SK-N-SH treated with all-trans-retinoic acid at 6 μM for 48 hours (cell line): ENCODE data around the gene ZC2HC1C.

ENCODE experiments used
- SNAI2 ChIP-seq: fragments of 250-450 bp; sonication (Bioruptor Pico); IDR thresholded peaks from 2 replicates; pipeline ENCODE4 v1.5.0; 2020; ENCODE audit warnings: mild to moderate bottlenecking, moderate library complexity
- ZFP30 ChIP-seq: fragments of 450-650 bp; formaldehyde crosslinking; IDR thresholded peaks from 2 replicates; pipeline ENCODE4 v1.5.0; 2022; ENCODE audit warnings: mild to moderate bottlenecking, moderate library complexity
- TF ChIP-seq, protein P1 (sequence below): fragments of 250-450 bp; sonication (Bioruptor Pico); IDR thresholded peaks from 2 replicates; pipeline ENCODE4 v1.8.0; 2020; ENCODE audit warnings: mild to moderate bottlenecking, moderate library complexity, borderline replicate concordance

DNA sequence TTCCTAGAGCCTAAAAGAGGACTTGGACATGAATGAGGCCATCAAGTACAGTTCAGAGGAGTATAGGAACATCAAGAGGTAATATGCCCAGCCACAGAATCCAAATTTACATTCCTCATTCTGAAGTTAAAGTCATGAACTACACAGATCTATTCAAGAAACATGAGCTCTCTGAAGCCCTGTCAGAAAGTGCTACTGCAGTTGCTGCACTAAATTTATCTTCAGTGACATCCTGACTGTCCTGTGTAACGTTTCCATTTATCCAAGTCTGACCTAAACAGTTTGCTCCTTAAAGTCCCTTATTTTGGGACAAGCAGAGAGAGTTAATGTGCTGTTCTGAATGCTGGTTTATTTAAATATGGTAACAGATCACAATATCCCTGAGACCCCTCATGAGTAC is 29.2 kb downstream of the ZC2HC1C start:
- TF ChIP-seq SNAI2 (CRISPR knock-in tag) (no peak), ZFP30 (CRISPR knock-in tag) (no peak)
- TF ChIP-seq, protein P1, sequence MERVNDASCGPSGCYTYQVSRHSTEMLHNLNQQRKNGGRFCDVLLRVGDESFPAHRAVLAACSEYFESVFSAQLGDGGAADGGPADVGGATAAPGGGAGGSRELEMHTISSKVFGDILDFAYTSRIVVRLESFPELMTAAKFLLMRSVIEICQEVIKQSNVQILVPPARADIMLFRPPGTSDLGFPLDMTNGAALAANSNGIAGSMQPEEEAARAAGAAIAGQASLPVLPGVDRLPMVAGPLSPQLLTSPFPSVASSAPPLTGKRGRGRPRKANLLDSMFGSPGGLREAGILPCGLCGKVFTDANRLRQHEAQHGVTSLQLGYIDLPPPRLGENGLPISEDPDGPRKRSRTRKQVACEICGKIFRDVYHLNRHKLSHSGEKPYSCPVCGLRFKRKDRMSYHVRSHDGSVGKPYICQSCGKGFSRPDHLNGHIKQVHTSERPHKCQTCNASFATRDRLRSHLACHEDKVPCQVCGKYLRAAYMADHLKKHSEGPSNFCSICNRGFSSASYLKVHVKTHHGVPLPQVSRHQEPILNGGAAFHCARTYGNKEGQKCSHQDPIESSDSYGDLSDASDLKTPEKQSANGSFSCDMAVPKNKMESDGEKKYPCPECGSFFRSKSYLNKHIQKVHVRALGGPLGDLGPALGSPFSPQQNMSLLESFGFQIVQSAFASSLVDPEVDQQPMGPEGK (CRISPR knock-in tag), result no peak
